HG02852 (cell line): ENCODE data around the gene CD74.

Experiments
- ATAC-seq: cut with Tn5 transposase; IDR thresholded peaks from one replicate; pipeline ENCODE4 v1.9.1; 2021; ENCODE audit warnings: mild to moderate bottlenecking, moderate library complexity; ENCODE audit not compliant: unreplicated experiment

Gene CD74

GRCh38 chr5:150368526-150368925, 44.2 kb downstream of the CD74 start:
- no peak for ATAC-seq

DNA sequence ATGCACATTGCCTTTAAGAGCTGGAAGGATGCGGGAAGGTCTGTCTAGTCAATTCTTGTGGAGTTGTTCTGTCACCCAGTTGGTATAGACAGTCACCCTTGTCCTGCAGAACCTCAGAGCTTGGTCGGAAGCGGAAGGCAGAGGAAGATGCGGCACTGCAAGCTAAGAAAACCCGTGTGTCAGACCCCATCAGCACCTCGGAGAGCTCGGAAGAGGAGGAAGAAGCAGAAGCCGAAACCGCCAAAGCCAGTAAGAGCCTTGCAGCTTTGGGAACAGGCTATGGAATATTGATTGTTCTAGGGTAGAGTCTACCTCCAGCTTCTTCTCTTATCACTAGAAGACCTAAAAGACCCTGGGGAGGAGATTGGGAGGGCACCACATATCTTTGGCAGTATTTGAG, 48.7 kb downstream of the CD74 start:
- ATAC-seq = no peak

GRCh38 chr5:150363185-150363584, 49.5 kb downstream of the CD74 start:
- no peak for ATAC-seq

GRCh38 chr5:150361301-150361700, 51.4 kb downstream of the CD74 start:
- peak; percentile 46 for ATAC-seq

DNA sequence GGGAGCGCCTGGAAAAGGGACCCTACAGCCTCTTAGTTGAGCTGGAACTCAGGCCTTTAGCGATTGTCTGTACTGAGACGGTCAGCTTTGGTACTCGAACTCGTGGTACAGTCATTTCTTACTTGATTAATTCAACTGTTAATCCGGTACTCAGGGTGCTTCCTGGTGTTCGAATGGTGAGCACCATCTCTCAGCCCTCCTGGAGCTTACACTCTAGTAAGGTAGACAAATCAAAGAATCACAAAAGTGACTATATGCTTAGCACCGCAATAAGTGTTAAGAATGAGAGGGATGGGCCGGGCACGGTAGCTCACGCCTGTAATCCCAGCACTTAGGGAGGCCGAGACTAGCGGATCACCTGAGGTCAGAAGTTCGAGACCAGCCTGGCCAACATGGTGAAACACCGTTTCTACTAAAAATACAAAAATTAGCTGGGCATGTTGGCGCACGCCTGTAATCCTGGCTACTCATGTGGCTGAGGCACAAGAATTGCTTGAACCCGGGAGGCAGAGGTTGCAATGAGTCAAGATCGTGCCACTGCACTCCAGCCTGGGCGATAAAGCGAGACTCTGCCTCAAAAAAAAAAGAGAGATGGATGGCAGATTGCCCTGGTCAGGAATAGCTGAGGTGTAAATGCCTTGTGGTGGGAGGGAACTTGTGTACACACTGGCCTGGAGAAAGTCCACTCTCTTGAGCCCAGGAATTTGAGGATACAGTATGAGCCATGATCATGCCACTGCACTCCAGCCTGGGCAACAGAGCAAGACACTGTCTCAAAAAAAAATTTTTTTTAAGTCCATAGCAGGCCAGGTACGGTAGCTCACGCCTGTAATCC, 54.2 kb downstream of the CD74 start:
- no peak for ATAC-seq

DNA sequence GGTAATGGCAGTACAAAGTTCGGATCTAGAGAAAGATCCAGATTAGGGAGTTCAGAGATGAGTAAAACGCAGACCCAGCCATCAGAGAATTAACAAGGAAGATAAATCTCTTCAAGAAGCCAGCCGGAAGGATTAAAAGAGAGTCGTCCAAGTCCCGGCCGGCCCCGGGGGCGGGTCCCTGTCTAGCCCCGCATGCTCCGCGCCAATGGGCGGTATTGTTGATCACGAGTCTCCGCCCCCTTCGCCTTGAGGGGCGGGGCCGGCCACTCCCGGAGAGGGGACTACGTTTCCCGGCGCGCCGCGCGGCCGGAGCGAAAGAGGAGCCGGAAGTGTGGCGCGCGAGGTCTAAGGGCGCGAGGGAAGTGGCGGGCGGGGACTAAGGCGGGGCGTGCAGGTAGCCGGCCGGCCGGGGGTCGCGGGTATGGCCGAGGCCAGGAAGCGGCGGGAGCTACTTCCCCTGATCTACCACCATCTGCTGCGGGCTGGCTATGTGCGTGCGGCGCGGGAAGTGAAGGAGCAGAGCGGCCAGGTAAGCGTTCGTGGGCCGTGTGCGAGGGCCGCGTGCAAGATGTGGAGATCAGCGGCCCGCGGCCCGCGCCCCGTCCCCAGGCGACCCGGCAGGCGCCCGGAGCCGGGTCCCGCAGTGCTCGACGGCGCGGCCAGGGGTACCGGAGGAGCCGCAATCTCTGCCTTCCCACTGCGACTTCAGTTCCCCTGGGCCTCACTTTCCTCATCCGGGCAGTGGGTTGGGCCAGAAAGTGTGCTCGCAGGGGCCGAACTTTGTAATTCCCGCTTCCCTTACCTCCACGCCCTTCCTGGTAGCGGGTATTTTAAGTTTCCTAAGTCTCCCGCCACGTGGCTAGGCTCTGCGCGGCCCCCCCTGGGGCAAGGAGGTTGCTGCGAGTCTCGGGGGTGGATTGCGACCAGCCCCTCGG, 55.1 kb downstream of the CD74 start, which contains the start of gene TCOF1:
TCOF1 (plus strand) TSS at position 372 of the 935 bp plus-strand sequence; CDS start at position 422, 50 bp downstream.
- peak; percentile 81 for ATAC-seq

DNA sequence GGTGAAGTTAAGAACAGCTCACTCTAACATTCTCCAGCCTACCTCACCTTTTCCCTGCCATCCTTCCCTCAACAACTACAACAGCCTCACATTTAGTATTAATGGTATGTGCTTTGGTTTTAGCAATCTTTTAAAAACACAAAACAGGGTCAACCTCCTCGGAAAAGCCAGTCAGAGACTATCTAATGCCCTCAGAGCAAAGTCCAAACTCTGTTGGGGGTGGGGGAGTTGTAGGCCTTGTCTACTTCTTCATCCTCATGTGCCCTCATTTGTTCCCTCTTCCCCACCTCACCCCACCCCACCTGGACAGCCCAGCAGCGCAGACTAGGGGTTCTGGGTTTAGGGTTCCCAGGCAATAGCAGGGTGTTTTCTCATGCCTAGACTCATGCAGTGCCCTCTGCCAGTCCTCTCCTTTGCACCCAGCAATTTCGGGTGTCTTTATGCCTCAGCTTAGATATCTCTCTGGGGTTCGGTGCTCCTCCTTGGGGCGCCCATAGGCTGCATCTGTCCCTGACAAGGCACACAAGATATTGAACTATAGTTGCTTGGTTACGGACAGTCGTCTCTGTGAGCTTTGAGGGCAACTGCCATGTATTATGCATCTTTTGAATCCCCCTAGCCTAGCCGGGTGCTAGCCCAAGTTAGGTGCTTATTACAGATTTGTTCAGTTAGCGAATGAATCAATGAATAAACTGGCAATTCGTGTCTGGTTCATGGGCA, 56.0 kb downstream of the CD74 start:
- no peak for ATAC-seq

DNA sequence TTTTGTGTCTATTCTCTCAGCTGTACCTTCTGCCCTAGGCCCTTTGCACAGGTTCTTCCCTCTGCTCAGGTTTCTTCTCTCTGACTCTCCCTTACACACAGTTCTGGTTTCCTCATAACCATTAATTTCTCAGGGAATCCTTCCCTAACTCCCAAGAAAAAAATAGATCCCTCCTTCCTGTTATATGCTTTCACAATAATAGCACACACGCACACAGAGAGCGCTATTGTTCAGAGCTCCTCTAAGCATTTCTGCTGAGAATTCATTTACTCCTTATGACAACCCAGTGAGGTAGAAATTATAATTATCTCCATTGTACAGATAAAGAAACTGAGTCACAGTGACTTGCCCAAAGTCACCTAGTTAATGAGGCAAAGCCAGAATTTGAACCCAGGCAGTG, 56.9 kb downstream of the CD74 start:
- no peak for ATAC-seq

GRCh38 chr5:150353032-150353675, 59.6 kb downstream of the CD74 start:
- no peak for ATAC-seq

DNA sequence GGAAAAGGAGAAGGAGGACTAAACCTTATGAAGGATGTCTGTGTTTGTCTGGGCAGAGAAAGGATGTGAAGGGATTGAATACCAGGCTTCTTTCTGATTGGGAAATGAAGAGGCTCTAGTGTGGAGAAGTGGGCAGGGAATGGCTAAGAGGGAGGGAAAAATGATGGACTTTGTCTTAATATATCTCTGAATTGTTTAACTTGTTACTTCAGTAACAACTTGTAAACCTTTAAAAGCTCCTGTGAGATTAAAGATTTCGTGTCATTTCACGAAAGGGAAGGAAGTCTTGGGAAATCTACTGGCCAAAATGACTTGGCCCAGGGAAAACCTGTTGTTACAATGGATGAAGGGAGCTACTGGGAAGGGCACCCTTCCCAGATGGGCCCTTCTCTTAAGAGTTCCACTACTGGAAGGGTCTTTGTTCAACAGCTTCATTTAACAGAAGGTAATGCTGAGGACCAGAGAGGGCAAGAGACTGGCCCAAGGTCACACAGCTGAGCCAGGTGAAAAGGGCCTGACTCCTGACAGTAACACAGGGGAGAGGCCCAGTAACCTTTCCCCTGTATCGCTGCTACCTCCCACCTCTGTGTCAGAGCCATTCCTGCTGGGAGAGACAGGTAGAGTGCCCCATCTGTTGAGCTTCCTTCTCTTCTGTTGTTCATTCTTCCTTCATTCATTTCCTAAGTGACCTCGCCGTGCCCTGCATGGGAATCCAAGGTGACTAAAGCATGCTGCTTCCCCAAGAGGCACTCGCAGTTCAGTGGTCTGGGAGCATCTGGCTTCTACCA, 60.3 kb downstream of the CD74 start:
- ATAC-seq = no peak
